Cardiac septum (tissue), 1 donor: ENCODE measurements around the gene SKP1. TPM values are rescaled to one million over a fixed set of nuclear protein-coding genes. Genes with fewer than 3 reads are reported as not detected.

Source experiments
- DNase-seq: peaks from one replicate; pipeline ENCODE4 v3.0.0-alpha.2; 2020; ENCODE audit warnings: low spot score
- intact Hi-C: fragments of 100-400 bp; cut with DNase I; formaldehyde crosslinking; loops from one replicate; pipeline ENCODE4 v1.14.0; 2022
- microRNA-seq: library from miRNA; unstranded; fragments of <30 nt; microRNA quantifications from one replicate; pipeline ENCODE4 v1.2.0, GENCODE V29; 2020
- total RNA-seq: library from RNA; stranded (reverse); fragmentation: NEBNext Ultra II Directional; extraction: Animal tissue kit (Norgen Biotek cat#: 25700); gene quantifications from one replicate; pipeline ENCODE4 v1.2.1, GENCODE V29; 2021
- donor health status: DM: no; HTN: no; CAD: no.

The SKP1 gene
- total RNA-seq, 1 donor from 2014 or later, result 494 TPM

GRCh38 chr5:134101686-134102439 is 74.9 kb downstream of the SKP1 start:
- intact Hi-C loops, result loop anchor here (2.0 to 5.0 kb wide), 2 partner anchors 39 to 190 kb away; no protein-coding TSS in a partner anchor
- DNase-seq, result peak; percentile 84

GRCh38 chr5:134100283-134101091 is 76.3 kb downstream of the SKP1 start:
- intact Hi-C loops, result loop anchor here (2.0 to 5.0 kb wide), 2 partner anchors 40 to 192 kb away; no protein-coding TSS in a partner anchor
- no peak for DNase-seq

GRCh38 chr5:134099939-134100282 is 76.8 kb downstream of the SKP1 start:
- intact Hi-C loops, result loop anchor here (2.0 to 5.0 kb wide), 2 partner anchors 41 to 192 kb away; no protein-coding TSS in a partner anchor
- DNase-seq, result no peak

- DNase-seq, result no peak
- intact Hi-C loops, result no loop called here
These were observed 77.4 kb downstream of the SKP1 start for GRCh38 chr5:134099288-134099872.

Small RNA genes within 50 kb of the gene (microRNA-seq; reads per million reads assigned to microRNA genes)
- not detected for gene MIR3661

Other genes with a start within 250 kb of the SKP1 start
- gene C5orf15, start 208.3 kb downstream of the SKP1 start, total RNA-seq, result 22.5 TPM
- gene VDAC1, start 172.0 kb downstream of the SKP1 start, total RNA-seq, result 429 TPM
- gene TCF7, start 62.3 kb downstream of the SKP1 start, total RNA-seq, result 2.2 TPM
- gene PPP2CA, start 49.1 kb upstream of the SKP1 start, total RNA-seq, result 214 TPM
- gene CDKL3, start 190.2 kb upstream of the SKP1 start, total RNA-seq, result 4.0 TPM
- gene UBE2B, start 194.6 kb upstream of the SKP1 start, total RNA-seq, result 180 TPM
- 27.2 TPM for gene CDKN2AIPNL, start 234.9 kb upstream of the SKP1 start, total RNA-seq